ENCODE measurements around the gene OVCH1. TPM values are rescaled to one million over a fixed set of nuclear protein-coding genes. Genes with fewer than 3 reads are reported as not detected.
A peak's percentile ranks its signal among the peaks of the same experiment; 100 is the strongest.

OVCH1 gene
- not detected in 2 replicates for total RNA-seq (2014; rRNA removed; shearing (Covaris generic))

DNA sequence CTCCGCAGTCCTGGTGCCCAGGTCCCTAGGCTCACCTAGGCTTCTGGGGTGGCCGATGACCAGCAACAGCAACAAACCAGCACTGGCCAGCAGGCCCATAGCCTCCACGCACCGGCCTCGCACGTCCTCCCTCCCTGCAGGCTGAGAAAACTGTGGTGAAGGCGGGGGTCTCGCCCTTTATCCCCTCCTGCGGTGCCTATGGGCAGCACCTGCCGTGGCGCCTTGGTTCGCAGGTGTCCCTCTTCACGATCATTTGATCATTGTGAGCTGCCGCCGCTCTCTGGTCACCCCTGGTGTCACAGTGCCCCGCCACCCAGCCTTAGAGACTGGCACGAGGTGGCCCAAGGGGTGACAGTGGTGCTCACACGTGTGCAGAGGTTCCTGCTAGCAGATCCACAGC, at the start of gene OVCH1:
TSS of gene OVCH1 (minus strand) at position 99 of the 400 bp plus-strand sequence. CDS start at position 99, 0 bp downstream.
- DNase-seq (ENCODE audit: low spot score), result no peak

- peak; percentile 21 for DNase-seq (ENCODE audit: low spot score)
These were observed 49.7 kb upstream of the OVCH1 start for GRCh38 chr12:29547151-29547632.

DNA sequence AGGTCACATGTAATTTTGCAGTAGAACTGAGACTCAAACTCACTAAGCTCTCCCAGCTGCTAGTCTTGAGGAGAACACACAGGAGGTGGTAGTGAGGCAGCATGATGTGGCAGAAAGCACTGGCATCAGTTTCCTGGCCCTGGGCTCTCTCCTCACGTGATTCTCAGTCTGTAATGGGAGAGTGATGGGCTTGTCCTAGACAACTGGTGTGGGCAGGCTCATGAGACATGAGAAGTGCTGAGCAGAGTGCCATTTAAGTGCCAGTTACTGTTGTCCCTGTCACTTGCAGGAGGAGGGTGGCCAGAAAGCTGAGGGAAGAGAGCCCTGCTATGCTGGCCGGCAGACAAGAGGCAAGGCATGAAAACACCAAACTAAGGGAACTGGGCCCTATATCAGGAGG, 48.5 kb upstream of the OVCH1 start:
- peak; percentile 3 for DNase-seq (ENCODE audit: low spot score)

DNA sequence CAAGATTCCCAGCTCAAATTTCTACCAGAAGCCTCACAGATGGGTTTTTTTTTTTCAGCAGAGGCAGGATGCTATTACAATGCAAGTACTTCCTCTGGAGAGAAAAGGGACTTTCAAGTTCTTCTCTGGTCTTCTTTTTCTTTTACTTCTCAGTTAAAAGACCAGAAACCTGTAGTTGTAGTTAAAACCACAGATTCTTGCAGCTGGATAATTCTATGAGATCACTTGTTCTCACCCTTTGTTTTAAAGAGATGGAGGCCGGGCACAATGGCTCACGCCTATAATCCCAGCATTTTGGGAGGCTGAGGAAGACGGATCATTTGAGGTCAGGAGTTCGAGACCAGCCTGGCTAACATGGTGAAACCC, 47.6 kb upstream of the OVCH1 start:
- DNase-seq (ENCODE audit: low spot score), result no peak

DNA sequence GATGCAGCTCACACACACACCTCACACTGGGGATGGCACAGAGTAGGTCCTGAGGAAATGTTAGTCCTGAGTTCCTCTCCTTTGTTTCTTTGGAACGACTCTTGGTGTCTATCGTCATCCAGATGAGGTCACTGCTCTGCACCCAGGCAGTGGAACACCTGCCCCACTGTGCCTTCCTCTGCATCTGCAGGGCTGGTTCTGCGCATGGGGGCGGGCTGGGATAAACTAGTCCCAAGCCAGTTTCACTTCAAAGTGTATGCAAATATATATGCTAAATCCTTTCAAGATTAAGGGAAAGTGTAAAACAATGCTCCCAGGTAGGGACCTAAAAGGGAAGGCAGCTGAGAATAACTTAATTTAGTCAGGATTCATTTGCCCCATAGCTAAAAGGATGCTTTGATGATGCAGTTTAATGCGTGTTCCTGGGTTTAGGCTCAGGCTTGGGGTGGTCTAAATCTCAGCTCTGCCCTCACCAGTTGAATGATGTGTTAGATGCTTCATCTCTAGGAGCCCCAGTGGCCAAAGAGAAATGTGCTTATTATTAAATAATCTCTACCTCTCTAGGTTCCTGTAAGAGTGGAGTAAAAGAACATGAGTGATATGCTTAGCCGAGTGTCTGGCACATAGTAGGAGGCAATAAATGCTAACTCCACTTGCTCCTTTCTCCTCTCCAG, 47.1 kb upstream of the OVCH1 start:
- DNase-seq (ENCODE audit: low spot score), result no peak

- DNase-seq (ENCODE audit: low spot score), result no peak
These were observed 45.5 kb upstream of the OVCH1 start for GRCh38 chr12:29543036-29543435.

DNA sequence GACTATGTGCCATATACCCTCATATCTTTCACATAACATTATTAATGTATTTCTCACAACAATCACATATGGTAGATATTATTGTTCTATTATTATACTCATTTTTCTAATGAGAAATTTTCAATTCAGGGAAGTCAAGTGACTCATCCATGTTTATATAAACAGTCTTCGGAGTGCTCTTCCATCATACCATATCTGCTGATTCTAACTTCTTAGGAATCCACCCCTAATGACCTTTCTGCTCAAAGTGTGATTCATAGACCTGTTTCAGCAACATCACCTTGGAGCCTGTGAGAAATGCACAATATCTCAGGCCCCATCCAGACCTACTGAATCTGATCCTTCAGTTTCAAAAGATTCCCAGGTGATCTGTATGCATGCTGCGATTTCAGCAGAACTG, 39.8 kb upstream of the OVCH1 start:
- peak; percentile 41 for DNase-seq (ENCODE audit: low spot score)

GRCh38 chr12:29534935-29535334, 37.4 kb upstream of the OVCH1 start:
- no peak for DNase-seq (ENCODE audit: low spot score)

DNA sequence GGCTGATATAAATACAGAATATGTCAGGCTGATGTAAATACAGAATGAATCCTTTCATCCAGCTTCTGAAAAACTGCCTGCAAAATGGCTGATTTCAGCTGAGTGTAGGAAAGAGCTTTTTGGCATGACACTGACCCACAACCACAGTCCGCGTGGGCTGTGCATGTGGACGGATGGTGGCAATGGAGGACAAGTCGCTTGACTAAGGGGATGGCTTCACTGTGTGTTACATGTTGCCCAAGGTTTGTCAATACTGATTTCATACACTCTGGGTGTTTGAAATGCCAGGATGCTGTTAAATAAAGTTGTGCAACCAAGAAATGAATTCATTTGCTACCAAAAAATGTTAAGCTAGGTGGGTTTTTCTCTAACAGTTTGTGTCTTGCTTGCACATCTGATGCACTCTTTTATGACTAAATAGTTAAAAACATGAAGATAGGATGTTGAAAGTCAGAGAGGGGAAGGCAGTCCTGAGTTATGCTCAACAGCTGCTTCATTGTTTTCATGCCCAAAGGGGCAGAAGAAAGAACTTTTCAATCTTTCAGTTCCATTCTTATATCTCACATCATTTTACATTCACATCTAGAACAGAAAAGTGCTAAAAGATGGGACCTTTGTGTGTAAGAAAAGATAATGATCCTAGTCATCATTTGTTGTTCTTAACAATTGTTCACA, 36.5 kb upstream of the OVCH1 start:
- no peak for DNase-seq (ENCODE audit: low spot score)

- no peak for DNase-seq (ENCODE audit: low spot score)
These were observed 34.0 kb upstream of the OVCH1 start for GRCh38 chr12:29531471-29531870.

GRCh38 chr12:29530436-29530835, 33.0 kb upstream of the OVCH1 start:
- DNase-seq (ENCODE audit: low spot score), result no peak

- no peak for DNase-seq (ENCODE audit: low spot score)
These were observed 30.7 kb upstream of the OVCH1 start for GRCh38 chr12:29528161-29528560.

DNA sequence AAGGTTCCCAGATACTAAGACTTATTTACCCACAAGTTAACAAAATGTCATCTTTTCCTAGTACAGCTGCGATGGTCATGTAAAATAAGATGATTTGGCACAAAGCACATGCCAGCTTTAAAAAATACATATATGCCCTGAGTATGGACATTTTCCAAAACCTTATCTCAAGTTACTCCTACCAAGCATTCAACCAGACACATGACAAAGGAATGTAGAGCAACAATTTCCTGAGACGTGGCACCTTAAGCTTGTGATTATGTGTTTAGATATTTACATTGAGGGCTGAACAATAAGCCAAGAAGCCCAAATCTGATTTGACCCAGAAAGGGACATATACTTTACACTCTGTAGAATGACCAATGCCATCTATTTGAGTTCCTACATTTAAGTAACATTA, 24.5 kb upstream of the OVCH1 start:
- peak; percentile 12 for DNase-seq (ENCODE audit: low spot score)

DNA sequence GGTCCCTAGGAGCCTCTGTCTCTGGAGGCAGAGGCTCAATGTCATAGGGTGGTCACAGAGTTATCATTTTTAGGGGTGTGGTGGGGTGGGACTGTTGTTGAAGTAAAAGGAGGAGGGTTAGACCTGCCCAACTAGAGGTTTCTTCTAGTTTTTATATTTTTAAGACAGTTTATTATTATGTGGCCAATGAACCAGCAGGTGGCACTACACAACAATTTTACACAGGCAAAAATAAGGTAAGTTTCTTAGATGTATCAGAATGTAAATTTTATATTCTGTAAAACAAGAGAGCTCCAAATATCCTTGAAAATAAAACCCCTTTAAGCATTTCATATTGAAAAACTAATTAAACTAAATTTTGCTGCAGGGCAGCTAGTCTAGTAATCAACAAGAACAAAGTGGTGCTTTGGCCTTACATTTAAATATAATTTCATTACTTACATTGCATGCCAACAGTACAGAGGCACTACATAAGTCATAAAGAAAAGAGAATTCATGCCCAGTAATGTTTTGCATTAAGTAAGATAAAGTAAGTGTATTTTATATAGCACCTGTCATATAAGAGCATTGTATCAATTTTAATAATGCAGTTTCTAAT, 22.2 kb upstream of the OVCH1 start:
- peak; percentile 28 for DNase-seq (ENCODE audit: low spot score)

GRCh38 chr12:29518407-29518806, 20.9 kb upstream of the OVCH1 start:
- DNase-seq (ENCODE audit: low spot score), result no peak

DNA sequence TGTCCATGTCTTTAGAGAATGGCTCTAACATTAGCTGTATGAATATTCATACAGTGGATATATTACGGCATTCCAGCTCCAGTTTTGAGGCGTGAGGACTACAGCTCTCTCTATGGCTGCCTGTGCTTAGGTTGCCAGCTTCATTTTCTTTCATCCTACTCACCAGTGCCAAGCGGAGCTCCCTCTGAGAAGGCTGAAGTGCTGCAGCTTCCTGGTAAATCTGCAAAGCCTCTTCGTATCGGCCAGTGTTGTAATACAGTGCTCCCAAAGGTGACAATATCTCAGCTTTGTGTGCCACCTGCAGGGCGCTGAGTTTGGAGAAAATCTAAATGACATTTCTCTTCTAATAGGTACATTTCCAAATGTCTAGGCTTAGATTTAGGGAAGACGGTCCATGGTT, 19.8 kb upstream of the OVCH1 start:
- DNase-seq (ENCODE audit: low spot score), result no peak

DNA sequence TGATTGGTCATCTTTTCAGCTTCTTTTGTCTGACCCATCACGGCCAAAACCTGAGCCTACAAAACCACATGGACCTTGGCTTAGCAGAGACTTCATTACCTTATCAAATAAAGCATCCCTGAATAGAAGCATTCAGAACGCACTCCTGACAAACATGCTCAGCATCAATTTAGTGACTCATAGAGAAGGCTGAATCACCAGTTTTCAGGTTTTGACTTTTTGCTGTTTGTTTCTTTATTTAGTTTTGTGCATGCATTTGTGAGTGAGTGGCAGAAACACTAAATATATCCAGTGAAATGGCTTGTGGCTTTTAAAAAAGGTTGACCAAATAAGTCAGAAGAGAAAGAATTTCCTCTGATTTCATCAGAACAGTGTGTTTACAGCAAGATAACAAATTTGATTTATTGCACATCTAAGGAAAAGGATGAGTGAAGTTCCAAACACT, 19.0 kb upstream of the OVCH1 start:
- DNase-seq (ENCODE audit: low spot score), result peak; percentile 76

DNA sequence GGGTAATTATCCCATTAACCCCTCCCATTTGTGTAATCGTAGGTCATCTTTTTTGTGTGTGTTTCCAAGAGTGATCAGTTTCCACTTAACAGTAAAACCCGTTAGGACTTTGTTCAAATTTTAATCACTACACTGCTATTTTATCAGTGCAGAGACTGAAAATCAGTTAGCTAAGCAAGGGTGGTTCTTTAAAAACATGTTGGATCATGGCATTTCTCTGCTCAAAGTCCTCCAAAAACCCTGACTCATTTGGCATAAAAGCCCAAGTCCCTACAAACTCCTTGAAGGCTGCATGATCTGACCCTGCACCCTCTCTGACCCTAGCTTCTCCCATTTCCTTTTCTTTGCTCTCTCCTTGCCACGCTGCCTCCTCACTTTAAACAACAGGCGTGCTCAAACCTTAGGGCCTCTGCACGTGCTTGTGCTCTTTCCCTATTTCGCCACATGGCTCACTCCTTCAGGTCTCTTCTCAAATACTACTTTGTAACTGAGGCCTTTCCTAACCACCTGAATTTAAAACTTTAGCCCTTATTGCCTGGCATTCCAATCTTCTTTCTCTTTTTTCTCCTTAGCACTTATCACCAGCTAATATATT, 13.2 kb upstream of the OVCH1 start:
- DNase-seq (ENCODE audit: low spot score), result no peak

GRCh38 chr12:29509503-29509902, 12.0 kb upstream of the OVCH1 start:
- DNase-seq (ENCODE audit: low spot score), result no peak

GRCh38 chr12:29508949-29509348, 11.5 kb upstream of the OVCH1 start:
- DNase-seq (ENCODE audit: low spot score), result no peak

DNA sequence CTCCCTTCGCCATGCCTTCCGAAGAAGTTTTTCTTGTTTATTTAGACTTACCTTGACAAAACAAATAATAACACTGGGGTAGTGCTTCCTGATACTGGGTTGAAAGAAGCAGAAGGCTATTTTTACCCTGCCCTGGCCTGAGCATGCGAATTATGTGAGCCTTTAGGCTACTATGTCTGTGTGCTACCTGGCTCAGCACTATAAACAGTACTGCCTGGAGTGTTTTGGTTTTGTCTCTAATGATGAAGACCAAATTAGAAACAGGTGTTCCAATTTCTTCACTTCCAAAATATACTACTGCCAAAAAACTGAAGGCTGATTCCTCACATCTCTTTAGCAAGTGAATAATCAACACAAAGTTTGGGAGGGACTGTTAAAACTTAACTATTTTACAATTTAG, 7.6 kb upstream of the OVCH1 start:
- DNase-seq (ENCODE audit: low spot score), result no peak

DNA sequence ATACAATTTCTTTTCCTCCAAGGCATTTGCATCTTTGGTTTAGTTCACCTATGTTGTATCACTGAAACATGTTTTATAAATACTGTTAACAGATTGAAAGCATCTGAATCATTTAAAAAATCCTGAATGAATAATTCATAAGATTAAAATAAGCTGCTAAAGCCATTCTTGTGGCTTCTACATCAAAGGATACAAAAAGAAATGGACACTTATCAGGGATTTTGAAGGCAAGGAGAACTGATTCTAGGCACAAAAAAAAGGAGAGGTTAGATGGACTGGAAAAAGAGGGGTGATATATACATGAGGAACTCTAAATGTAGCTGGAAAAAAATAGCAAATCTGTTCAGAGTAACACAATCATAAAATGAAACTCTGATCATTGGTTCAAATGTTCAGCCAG, 5.8 kb upstream of the OVCH1 start:
- no peak for DNase-seq (ENCODE audit: low spot score)

GRCh38 chr12:29499235-29499634, 1.7 kb upstream of the OVCH1 start:
- DNase-seq (ENCODE audit: low spot score), result no peak
